Measurements from ENCODE around the gene ZNF469.

ZNF469 gene

GRCh38 chr16:88342491-88342890, 40.3 kb upstream of the ZNF469 start:
- TF ChIP-seq EZH2 (IDR thresholded peaks at IDR 0.05; ENCODE audit: borderline replicate concordance, low read depth, low read length, severe bottlenecking) (no peak), CTCF (IDR thresholded peaks at IDR 0.05; ENCODE audit: borderline replicate concordance, extremely low read depth, low read length, poor library complexity, severe bottlenecking) (no peak)
- H3K4me2 ChIP-seq (ENCODE audit: insufficient read depth, low read length), result no peak overlapping the region
- H4K20me1 ChIP-seq (ENCODE audit: insufficient read depth, low read length), result no peaks in the 10 kb centered on the region
- H3K4me3 ChIP-seq (ENCODE audit: low read depth in 1 of 2, low read length in 2 of 2), result no peak overlapping the region
- no peaks in the 10 kb centered on the region for H3K27me3 ChIP-seq (ENCODE audit: insufficient read depth, low read length, poor library complexity)
- H3K9ac ChIP-seq (ENCODE audit: low read depth, low read length), result no peak overlapping the region
- DNase-seq, result no peak
- no peak overlapping the region for H3K27ac ChIP-seq (ENCODE audit: low read length)
- H3K4me1 ChIP-seq (ENCODE audit: insufficient read depth, low read length), result no peaks in the 10 kb centered on the region; the same call in 1 of the 2 replicates
- H3K9me3 ChIP-seq (ENCODE audit: insufficient read depth, low read length, severe bottlenecking), result peaks cover under 1% of the 10 kb centered on the region
- H2AFZ ChIP-seq (ENCODE audit: low read depth, low read length), result no peak overlapping the region
- H3K79me2 ChIP-seq (ENCODE audit: insufficient read depth, low read length), result no peaks in the 10 kb centered on the region
- ATAC-seq (ENCODE audit: insufficient read depth, low read depth), result no peak
- H3K36me3 ChIP-seq (ENCODE audit: insufficient read depth, low read length), result no peaks in the 10 kb centered on the region

GRCh38 chr16:88343271-88343791, 39.4 kb upstream of the ZNF469 start:
- Histone ChIP-seq H3K9ac (ENCODE audit: low read depth, low read length) (no peak overlapping the region), H3K27me3 (ENCODE audit: insufficient read depth, low read length, poor library complexity) (no peaks in the 10 kb centered on the region), H3K27ac (ENCODE audit: low read length) (no peak overlapping the region), H4K20me1 (ENCODE audit: insufficient read depth, low read length) (no peaks in the 10 kb centered on the region), H3K9me3 (ENCODE audit: insufficient read depth, low read length, severe bottlenecking) (no peaks in the 10 kb centered on the region), H3K4me1 (ENCODE audit: insufficient read depth, low read length) (peaks cover 8% of the 10 kb centered on the region), H2AFZ (ENCODE audit: low read depth, low read length) (no peak overlapping the region), H3K79me2 (ENCODE audit: insufficient read depth, low read length) (no peaks in the 10 kb centered on the region), H3K4me3 (ENCODE audit: low read depth in 1 of 2, low read length in 2 of 2) (no peak overlapping the region), H3K36me3 (ENCODE audit: insufficient read depth, low read length) (no peaks in the 10 kb centered on the region), H3K4me2 (ENCODE audit: insufficient read depth, low read length) (no peak overlapping the region)
- ATAC-seq (ENCODE audit: insufficient read depth, low read depth), result no peak
- no peak for TF ChIP-seq CTCF (IDR thresholded peaks at IDR 0.05; ENCODE audit: borderline replicate concordance, extremely low read depth, low read length, poor library complexity, severe bottlenecking)
- TF ChIP-seq EZH2 (IDR thresholded peaks at IDR 0.05; ENCODE audit: borderline replicate concordance, low read depth, low read length, severe bottlenecking), result no peak
- no peak for DNase-seq

DNA sequence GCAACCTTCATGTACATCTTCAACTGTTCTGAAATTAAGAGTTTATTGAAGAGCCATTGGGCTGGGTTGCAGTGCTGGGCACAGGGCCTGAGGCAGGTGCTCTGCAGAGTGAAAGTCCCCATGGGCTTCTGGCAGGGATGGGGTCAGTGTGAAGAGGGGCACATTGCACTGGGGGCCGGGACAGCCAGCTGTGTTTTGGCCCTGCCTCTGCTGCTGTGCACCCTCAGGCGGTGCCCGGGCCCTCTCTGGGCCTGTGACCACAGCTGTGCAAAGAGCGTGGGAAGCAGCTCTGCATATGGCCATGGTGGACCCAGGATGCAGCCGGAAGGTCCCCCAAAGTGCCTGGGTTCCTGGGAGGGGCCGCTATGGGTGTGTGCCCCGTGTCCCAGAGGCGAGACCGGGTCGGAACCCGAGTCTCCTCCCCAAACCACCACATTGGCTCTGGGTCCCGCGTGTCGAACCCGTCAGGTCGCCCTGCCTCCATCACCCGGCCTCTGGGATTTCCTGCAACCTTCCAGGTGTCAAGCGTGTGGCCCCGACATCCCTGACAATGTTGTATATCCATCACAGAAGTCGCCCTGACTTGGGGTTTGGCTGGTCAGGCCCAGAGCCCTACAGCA, 38.2 kb upstream of the ZNF469 start:
- no peak for TF ChIP-seq EZH2 (IDR thresholded peaks at IDR 0.05; ENCODE audit: borderline replicate concordance, low read depth, low read length, severe bottlenecking)
- no peak for TF ChIP-seq CTCF (IDR thresholded peaks at IDR 0.05; ENCODE audit: borderline replicate concordance, extremely low read depth, low read length, poor library complexity, severe bottlenecking)
- no peak overlapping the region for H2AFZ ChIP-seq (ENCODE audit: low read depth, low read length)

More for the DNA sequence above, 38.2 kb upstream of the ZNF469 start:
- Histone ChIP-seq H4K20me1 (ENCODE audit: insufficient read depth, low read length) (no peaks in the 10 kb centered on the region; the same call in 1 of the 2 replicates), H3K9me3 (ENCODE audit: insufficient read depth, low read length, severe bottlenecking) (no peaks in the 10 kb centered on the region), H3K27me3 (ENCODE audit: insufficient read depth, low read length, poor library complexity) (no peaks in the 10 kb centered on the region), H3K36me3 (ENCODE audit: insufficient read depth, low read length) (no peaks in the 10 kb centered on the region), H3K4me1 (ENCODE audit: insufficient read depth, low read length) (peaks cover 8% of the 10 kb centered on the region), H3K4me3 (ENCODE audit: low read depth in 1 of 2, low read length in 2 of 2) (no peak overlapping the region), H3K27ac (ENCODE audit: low read length) (no peak overlapping the region), H3K79me2 (ENCODE audit: insufficient read depth, low read length) (no peaks in the 10 kb centered on the region), H3K9ac (ENCODE audit: low read depth, low read length) (no peak overlapping the region), H3K4me2 (ENCODE audit: insufficient read depth, low read length) (no peak overlapping the region)
- DNase-seq (no peak), ATAC-seq (ENCODE audit: insufficient read depth, low read depth) (no peak)
